NCI-H2107 treated with DMSO at 0.1 percent for 48 hours (cell line): Measurements from ENCODE around the gene TECR.
"Not testable (repeated sequence)": the region's sequence is repeated elsewhere in the genome, so short reads cannot be mapped to it uniquely, and the experiment has no call there.

ENCODE experiments used
- DNase-seq: peaks from one replicate; lab custom pipeline; 2025; ENCODE audit not compliant: unreplicated experiment; lab: John Stamatoyannopoulos, UW

TECR gene, protein sequence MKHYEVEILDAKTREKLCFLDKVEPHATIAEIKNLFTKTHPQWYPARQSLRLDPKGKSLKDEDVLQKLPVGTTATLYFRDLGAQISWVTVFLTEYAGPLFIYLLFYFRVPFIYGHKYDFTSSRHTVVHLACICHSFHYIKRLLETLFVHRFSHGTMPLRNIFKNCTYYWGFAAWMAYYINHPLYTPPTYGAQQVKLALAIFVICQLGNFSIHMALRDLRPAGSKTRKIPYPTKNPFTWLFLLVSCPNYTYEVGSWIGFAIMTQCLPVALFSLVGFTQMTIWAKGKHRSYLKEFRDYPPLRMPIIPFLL

DNA sequence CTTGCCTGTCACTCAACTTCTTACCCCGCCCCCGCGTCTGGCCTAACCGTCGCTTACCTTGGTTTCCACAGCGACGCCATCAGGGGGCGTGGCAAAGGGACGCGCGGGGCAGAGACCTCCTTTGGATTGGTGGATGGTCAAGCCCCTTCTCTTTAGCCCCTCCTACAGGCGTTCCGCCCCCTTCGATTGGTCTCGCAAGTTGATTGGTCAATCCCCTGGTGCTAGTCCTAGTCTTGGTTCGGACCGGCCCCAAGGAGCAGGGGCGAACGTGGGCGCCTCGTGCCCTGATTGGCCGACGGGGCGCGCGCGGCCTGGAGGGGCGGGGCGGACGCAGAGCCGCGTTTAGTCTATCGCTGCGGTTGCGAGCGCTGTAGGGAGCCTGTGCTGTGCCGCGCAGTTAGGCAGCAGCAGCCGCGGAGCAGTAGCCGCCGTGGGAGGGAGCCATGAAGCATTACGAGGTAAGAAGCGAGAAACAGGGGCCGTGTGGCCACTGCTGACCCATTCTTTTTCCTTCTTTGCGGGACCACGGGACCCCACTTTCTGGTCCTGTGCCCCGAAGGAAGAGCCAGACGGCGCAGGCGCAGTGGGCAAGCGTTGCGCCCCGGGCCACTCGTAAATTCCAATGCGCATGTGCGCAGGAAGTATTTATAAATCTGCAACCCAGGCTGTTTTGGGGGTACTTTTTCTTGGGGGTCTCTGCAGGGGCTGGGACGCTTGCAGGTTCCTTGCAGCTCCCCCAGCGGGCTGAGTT is at the start of gene TECR:
TECR (plus strand) TSS at position 341 of the 751 bp plus-strand sequence; CDS start at position 444, 103 bp downstream.
- peak; percentile 97 for DNase-seq

GRCh38 chr19:14479975-14480699 is 49.3 kb upstream of the TECR start:
- no peak for DNase-seq

GRCh38 chr19:14480700-14481079 is 48.7 kb upstream of the TECR start:
- DNase-seq = no peak

GRCh38 chr19:14482172-14482941 is 47.0 kb upstream of the TECR start:
- DNase-seq = no peak

GRCh38 chr19:14487370-14488125 is 41.8 kb upstream of the TECR start:
- DNase-seq = no peak

- no peak for DNase-seq
Measured at GRCh38 chr19:14492756-14493337, 36.5 kb upstream of the TECR start.

DNA sequence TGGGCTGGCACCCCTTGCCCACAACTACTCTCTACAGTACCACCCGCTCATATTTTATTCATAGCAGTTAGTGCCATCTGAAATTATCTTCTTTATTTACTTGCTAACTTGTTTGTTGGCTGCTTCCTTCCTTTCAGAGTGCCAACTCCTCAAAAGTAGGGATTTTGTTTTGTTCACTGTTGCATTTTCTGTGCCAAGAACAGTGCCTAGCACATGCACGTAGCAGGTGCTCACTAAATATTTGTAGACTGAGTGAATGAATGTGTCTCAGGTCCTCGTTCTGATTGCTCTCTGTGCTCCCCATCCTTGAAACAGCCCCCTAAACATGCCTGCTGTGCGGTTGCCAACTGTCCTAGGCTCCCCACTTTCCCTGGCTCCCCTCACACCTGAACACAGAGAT is 35.0 kb upstream of the TECR start:
- no peak for DNase-seq

GRCh38 chr19:14494910-14495671 is 34.3 kb upstream of the TECR start:
- no peak for DNase-seq

DNA sequence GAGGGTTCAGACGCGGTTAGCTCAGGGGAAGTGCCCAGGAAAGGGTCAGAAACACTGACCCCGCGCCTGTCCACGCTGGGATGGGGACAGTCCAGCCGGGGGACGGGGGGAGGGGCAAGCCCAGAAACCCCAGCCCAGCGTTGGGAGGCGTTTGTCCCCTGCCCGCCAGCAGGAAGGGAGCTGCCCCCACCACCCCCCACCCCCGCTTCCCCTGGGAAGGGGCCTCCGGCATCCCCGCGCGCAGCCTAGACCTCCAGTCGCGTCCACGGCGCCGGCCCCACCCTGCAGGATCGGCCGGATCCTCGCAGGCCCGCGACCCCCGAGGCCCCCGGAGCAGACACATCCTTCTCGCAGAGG is 33.7 kb upstream of the TECR start:
- DNase-seq = no peak

DNA sequence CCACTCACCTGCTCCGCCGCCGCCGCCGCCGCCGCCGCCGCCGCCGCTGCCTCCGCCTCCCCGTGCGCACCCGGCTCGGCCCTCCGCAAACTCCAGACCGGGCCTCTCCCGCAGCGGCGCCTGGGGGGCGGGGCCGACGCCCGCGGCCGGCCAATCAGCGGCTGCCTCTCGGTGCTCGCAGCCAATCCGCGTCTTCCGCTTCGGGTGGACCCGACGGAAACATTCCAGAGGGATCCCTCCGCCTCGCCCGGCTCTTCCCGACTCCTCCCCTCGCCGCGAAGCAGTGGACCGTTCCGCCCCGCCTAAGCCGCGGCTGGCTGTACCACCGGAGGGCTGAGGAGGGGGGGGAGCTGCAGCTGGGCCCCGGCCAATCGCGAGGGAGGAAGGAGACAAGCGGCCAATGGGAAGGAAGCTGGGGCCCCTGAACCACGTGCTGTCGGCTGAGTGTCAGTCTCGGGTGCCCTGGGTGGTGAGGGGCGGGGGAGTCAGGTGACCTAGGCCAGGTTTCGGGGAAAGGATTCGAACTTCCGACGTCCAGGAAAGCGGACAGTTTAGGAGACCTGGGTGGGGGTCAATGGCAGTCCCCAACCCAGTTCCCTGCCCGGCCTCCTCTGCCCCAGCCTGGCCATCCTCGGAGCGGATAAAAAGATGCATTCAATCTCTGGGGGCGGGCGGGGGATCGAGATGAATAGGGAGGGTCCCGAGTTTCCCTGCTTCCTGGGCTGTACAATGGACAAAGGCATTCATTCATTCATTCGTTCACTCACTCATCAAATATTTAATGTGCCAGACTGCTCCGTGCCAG is 33.2 kb upstream of the TECR start, which contains the start of gene GIPC1:
GIPC1 (minus strand) TSS at position 99 of the 805 bp plus-strand sequence. CDS start 13,151 bp downstream, outside the sequence.
- peak; percentile 96 for DNase-seq

- DNase-seq = no peak
Measured at GRCh38 chr19:14496834-14497227, 32.6 kb upstream of the TECR start.

DNA sequence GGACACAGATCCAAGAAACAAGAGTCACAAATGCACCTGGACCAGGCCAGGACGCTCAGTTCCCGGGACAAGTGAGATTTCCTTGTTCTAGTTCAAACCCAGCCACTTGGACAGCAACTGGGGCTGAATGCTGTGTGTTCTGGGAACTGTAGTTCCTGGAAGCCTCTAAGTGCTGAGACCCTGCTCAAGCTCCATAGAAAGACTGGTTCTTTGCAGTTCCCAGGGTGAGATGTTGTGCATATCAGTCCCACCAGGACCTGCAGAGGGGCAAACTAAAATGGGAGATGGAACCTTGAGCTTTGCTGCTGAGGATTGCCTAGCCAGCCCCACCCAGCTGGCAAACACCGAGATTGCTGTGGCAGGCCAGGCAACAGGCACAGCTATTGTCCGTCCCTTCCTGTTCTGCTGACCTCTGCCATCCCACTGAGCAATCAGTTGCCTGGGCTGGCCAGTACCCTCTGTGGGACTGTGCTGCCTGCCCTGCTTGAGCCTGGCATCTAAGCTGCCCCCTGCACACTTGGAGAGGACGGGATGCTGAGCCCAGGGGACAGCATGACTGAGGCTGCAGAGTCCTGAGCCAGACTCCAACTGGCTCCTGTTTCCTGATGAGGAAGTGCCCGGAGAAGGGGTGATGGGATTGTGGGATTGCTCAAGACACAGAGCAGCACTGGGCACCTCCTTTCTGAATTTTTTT is 32.0 kb upstream of the TECR start:
- DNase-seq = no peak

DNA sequence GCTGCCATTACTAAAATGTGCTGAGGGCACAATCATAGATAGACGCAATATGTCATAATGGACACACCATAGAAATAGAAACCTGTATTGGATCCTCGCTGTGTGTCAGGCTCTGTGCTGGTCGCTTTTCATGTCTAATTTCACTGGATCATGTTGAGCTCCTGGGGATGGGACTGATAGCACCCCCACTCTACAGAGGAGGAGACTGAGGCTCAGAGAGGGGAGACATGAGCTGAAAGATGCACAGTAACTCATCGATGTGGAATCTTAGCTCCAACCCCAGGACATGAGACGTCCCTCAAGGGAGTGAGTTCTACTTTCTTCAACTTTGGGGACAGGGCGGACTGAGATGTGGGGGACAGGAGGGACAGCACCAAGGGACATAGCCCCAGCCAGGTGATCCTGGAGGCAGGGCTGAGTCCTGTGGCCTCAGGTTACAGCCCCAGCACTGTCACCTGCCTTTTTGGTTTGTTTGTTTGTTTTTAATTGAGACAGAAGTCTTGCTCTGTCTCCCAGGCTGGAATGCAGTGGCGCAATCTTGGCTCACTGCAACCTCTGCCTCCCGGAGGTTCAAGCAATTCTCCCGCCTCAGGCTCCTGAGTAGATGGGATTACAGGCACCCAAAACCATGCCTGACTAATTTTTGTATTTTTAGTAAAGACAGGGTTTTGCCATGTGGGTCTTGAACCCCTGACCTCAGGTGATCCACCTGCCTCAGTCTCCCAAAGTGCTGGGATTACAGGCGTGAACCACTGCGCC is 26.9 kb upstream of the TECR start:
- DNase-seq = no peak

GRCh38 chr19:14503285-14503684 is 26.1 kb upstream of the TECR start:
- no peak for DNase-seq

- not testable (repeated sequence) for DNase-seq
Measured at GRCh38 chr19:14504575-14504974, 24.8 kb upstream of the TECR start.

DNA sequence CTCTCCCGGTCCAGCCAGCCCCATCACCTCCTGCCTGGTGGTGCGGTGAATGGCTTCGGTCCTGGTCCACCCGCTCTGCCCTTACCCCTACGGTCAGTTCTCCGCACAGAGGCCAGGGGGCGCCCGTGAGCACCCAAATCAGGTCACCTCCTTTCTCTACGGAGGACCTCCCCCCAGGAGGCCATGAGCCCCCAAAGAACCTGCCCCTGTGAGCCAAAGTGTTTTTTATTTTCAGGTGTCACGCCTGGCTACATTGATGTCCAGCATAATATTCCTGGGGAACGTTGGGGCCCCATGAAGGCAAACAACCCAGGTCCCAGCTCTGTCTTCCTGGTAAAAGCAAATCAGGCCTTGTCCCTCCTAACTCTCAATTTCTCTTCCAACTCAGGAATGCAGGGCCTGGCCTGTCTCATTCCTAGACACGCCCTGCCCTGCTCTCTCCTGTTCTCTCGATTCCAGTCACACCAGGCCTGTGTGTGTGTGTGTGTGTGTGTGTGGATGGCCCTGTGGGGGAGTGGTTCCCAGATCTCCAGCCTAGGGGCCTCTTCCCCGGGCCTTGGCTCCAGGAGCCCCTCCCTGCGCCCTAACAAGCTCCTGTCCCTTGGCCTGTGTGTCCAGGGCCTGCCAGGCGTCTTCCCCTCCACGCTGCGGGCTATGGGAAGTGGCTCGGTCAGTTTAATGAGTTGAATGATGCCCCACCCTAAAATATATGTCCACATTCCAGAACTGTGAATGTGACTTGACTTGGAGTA is 23.7 kb upstream of the TECR start:
- no peak for DNase-seq
